GM19452 (cell line): ENCODE measurements around the gene IL3.
"Not testable (repeated sequence)": the region's sequence is repeated elsewhere in the genome, so short reads cannot be mapped to it uniquely, and the experiment has no call there.

Source experiments
- ATAC-seq: cut with Tn5 transposase; IDR thresholded peaks from one replicate; pipeline ENCODE4 v1.9.1; 2021; ENCODE audit not compliant: unreplicated experiment

Gene IL3

DNA sequence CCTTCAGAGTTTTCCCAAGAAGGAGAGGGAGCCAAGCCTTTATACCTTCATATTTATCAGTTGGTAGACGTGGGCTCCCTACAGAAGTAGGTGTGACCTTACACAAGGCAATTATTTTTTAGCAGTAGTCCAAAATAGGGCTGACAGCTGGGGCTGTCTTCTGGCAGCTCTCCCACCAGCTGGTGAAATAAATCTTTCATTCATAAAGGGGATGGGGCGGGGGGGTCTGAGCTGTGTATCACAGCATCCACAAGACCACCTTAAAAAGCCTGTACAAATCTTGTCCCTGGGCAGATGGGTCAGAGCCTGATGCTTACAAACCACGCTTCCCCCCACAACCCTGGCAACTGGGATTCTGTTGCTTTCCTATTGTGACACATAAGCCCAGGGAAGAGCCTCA lies 32.8 kb downstream of the IL3 start:
- no peak for ATAC-seq

DNA sequence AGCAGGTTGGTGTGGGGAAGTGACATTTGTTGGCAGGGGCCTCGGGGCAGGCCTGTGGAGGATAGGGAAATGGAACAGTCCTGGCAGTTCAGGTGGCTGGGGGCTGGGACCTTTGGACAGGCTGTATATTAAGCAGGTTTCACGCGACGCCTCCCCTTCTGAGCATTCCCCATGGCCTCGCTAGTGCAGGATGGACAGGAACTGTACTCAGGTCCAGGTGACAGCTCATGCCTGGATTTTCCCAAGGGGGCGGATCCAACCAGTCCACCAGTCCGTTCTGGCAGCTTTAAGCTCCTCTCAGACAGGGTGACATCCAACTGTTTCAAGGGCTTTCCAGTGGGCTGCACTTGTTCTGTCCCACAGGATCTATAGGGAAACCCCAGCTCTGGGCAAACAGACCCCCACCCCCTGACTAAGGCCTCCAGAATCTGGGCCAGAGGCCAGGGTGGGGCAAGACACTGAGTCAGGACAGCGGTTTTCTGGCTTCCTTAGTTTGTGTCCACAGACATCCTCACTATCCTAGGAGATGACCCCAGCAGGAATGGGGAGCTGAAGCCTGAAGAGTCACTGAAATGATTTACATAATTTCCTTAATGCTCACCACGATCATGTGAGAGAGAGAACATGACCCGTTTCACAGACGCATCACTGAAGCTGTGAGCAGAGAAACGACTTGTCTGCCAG lies 34.1 kb downstream of the IL3 start:
- no peak for ATAC-seq

DNA sequence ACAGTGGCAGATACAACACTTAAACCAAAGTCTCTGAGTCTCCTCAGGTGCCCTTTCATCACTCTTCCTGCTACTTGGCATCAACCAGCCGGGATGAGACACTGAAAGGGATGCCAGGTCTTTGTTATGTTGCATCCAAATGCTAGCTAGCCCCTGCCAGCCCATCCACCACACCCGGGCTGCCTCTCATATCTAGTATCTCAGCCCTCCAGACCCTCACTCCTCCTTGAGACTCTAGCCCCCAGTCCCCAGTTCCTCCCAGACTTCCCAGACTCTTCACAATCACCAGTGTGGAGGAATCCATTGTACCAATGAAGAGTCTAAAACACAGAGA lies 34.6 kb downstream of the IL3 start:
- no peak for ATAC-seq

DNA sequence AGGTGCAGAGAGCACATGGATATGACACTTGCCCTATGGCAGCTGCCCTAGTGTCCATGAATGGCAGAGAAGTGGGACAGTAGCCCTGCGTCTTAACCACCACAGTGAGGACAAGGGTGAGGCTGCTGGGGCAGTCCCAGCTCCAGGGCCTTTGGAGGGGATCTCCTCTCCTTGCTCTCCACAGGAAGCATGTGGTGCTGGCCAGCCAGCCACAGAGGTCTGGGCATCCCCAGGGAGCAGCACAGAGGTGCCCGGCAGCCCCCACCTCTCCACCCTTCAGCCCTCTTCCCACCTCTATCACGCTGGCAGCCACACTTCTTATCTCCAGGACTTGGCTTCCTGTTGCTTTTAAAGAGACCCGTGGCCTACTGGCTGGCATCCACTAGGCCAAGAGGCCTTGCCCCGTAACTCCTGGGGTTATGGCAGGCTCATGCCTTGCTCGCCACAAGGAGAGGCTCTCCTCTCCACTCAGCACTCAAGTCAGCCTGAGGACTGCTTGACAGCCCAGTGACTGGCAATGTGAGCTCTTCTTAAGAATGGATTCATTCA lies 35.0 kb downstream of the IL3 start:
- ATAC-seq, result no peak

DNA sequence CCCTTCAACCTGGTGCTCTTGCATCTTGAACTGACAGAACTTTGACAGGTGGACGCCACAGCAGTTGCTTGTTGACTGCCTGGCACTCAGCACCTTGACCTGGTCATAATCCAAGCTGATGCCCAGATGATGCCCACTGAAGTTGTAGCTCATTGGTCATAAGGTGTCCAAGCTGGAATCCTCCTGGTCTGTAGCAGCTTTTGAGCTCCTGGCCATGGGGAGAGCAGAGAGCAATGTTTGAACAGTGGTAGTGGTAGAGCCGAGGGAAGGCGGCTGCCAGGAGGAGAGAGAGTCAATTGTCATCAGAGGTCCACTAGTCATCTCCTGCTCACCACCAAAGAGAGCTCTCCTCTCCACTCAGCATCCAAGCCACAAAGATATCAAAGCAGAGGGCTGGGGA lies 36.4 kb downstream of the IL3 start:
- no peak for ATAC-seq

DNA sequence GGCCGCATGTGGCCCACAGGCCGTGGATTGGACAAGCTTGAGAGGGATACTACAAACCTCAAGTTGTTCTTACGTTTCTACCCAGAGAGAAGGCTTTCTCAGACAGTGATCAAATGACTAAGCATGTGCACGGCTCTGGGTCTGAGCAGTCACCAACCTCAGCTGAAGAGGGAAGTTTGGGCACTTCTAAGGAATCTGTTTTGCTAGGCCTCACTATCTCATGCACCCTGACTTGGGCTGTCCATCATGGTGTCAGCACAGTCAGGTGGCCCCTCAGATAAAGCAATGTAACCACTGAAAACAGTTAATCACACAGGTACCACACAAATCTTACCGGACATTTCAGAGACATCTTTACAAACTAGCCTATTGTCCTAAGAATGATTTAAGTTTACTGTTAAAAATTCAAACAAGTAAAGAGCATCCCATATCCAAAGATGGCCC lies 37.7 kb downstream of the IL3 start:
- ATAC-seq, result no peak

DNA sequence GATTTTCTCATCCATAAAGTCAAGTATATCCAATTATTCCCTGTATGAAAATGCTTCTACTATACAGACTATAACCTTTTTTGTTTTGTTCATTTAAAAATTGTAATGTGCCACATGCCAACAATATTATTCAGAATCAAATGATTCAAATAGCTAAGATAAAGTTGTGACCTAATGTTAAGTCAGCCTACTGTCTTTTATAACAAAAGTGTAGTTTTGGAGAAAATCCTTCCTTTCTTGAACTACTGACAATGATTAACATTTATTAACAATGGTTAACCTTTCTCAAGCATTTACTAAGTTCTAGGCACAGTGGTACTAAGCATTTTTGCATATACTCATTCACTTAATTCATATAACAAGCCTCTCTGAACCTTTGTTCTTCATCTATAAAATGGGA lies 38.2 kb downstream of the IL3 start:
- ATAC-seq, result no peak

DNA sequence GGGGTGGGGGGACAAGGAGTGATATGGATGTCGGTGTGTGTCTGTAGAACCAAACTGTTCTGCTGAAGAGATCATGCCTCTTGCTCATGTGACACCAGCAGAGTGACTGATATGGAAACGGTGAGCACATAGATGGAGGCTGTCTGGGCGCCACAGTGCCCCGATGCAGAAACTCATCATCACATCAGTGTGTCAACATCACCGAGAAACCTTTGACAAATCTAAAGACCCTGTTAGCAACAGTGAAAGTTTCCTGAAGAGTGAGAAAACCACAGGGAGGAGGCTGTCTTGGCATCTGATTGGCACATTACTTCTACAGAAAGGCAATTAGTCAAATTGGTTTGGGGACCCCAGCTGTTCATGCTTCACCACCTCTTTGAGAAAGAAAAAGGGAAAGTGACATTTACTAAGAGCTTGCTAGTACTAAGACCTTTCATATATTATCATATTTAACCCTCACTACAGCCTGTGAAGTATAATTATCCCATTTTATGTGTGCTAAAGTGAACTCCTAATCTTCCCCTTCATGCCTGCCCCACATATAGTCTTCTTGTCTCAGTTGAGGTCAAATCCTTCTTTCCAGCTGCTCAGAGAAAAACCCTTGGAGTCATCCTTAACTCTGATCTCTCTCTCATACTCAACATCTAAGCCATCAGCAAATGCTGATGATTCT lies 38.8 kb downstream of the IL3 start:
- ATAC-seq, result peak; percentile 49

DNA sequence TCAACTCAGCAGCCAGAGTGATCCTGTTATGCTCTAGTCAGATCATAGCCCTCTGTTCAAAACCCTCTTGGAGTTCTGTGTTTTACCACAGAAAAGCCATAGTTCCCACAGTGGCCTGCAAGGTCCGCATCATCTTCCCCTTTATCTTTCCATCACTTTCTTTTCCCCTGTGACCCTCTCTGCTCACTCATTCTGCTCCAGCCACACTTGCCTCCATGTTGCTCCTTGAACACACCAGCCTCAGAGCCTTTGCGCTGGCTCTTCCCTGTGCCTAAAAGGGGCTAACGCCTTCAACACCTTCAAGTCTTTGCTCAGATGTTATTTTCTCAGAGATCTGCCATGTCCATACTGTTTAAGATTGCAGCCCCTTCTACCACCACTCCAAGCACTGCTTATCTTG lies 39.5 kb downstream of the IL3 start:
- no peak for ATAC-seq

DNA sequence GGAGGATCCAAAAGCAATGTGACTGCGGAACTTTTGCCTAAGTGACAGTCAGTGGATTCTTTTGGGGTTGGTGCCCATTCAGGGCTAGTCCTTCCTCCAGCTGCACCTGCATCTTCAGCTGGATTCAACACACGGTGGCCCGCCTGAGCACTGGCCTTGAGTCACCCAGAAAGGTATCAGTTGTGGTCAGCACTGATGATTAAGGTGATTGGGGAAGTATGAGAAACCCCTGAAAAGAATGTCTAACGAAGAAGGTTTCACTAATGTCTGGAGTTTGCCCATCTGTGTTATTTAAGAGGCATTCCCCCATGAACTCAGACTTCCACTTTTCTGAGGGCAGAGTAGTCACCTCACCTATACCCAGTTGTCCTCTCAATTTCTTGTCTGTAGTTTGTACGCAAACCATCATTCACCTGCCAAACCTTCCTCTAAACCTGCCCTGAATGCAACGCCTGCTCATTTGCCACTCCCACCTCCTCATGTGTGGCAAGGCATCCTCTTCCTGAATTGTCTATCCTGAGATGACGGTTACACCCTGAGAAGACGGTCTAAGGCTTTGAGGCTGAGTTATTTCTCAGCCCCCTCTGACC lies 40.3 kb downstream of the IL3 start:
- peak; percentile 36 for ATAC-seq

DNA sequence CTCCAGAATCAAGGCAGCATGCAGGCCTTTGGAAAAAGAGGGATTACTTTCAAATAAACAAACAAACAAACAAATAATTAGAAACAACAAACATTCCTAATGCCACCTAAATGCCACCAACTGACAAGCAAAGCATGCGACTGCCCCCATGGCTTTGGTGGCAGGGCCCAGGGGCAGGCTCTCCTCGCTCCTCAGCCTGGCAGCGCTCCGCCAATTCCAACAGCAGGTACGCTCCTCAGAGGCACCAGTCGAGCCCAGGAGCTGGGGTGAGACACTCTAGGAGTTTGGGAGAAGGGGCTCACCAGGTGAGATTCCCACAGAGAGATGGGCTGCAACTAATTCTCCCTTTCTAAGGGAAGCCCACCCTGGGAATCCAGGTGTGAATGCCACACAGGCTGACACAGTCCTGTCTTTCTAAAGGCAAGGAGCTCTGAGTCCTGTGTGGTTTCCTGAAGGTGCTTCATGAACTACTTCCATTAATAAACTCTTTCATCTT lies 41.0 kb downstream of the IL3 start:
- ATAC-seq, result no peak

DNA sequence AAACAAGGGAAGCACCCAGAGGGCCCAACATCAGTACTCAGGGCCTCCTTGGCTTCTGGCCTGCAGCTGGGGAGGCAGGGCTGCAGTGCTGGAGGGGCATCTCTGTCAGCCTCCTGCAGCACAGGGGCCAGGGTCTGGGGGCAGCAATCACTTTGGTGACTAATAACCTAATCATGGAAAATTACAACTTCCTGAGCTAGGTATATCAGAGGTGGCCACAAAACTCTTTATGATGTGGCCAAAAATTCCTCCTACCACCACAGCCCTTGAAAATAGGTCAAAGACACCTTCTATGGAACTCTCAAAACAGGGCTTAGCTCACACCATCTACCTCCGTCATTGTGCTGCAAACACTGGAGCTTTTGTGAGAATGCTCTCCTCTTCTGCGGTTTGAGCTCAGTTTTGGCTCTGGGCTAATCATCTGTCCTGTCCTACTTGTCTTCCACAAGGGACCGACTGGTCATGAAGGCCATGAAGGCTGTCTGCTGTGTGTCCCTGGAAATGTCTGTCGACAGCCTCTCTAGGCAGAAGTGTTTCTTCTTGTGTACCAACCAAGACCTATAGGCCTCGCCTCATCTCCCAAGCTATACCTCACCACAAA lies 41.7 kb downstream of the IL3 start:
- ATAC-seq, result no peak

DNA sequence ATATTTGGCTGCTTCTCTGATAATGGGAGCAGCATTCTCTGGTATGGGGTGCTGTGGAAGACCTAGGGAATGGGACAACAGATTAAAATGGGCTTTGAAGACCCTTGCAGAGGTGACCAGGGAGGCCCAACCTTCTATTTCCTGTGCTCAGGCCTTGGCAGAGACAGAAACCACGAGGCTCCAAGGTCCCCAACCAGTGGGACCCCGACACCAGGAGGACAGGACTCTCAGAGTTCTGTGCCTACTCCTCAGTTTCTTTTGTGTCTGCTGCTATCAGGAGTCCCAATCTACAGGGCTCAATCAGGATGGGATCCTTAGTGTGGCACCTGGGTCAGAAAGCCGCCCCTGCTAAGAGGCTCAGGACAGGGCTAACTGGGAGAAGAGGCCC lies 42.5 kb downstream of the IL3 start:
- ATAC-seq, result no peak

DNA sequence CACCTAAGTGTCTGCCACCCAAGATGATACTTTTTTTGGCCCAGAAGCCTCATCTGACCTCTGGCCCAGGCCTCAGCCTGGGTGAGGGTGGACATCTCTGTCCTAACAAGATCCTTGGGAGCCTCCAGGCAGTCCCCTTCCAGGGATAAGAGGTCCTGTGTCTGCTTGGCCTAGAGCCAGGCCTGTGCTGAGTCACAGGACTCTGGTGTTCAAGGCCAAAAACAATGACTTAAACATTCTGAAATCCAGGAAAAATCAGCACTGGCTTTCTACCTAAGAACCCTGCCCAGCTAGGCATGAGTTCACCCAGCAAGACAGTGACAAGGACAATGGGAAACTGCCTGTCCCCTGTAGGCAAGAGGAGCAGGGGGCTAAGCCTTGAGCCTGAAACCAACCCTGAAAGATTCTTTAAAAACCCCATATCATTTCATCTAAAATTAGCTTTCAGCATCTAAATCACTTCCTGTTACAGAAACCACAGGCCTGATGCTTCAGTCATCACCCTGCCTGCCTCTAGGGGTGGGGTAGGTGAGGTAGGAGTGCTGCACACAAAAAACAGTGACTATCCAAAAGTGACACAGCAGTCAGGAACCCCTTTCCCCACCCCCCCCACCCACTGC lies 43.0 kb downstream of the IL3 start:
- ATAC-seq, result peak; percentile 62

DNA sequence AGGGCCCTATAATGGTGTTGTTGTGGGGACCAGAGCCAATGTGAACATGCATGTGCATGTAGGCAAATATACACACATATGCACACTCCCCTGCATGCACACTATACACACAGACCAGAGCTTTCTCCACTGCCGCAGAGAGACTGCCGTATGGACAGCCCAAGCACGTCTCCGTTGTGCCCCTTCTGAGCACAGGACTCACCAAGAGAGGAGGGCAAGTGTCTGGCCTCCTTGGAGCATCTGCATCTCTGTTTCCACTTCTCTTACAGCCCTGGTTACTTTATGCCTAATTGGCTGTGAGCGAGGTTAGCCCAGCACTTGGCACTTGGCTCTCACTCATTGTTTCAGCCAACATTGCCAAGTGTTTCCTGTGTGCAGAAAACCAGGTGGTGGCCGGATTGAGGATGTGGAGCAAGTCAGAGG lies 43.5 kb downstream of the IL3 start:
- ATAC-seq, result peak; percentile 14

DNA sequence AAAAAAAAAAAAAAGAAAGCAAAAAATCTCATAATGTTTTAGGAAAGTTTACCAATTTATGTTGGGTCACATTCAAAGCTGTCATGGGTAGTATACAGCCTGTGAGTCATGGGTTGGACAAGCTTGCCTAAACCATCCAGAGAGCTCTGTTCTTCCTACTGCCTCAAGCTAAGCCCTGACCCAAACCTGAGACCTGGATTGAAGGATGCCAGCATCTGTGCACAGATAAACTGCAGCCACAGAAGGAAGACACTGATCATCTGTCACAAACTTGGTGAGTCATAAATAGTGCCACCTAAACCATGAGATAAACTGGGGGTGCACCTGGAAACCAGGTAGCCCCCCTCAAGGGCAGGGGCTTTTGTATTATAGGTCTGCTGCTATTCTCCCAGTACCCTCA lies 44.1 kb downstream of the IL3 start:
- no peak for ATAC-seq

DNA sequence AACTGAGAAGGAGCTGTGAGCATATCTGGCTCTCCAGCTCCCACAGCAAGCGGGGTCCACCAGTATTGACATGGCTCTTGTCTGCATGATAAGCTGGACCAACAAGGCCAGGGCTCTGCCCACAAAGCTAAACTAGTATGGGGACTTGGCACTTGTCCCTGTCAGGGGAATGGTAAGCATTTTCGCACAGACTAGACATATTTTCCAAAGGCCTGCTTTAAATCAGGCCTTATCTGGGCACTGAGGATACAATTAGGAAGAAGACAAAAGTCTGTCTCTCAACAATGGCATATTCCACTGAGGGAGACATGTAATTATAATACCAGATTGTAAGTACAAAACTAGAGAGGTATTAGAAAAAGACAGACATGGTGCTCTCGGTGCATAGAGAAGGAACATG lies 45.2 kb downstream of the IL3 start:
- ATAC-seq, result no peak

DNA sequence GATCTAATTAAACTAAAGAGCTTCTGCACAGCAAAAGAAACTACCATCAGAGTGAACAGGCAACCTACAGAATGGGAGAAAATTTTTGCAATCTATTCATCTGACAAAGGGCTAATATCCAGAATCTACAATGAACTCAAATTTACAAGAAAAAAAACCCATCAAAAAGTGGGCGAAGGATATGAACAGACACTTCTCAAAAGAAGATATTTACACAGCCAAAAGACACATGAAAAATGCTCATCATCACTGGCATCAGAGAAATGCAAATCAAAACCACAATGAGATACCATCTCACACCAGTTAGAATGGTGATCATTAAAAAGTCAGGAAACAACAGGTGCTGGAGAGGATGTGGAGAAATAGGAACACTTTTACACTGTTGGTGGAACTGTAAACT lies 48.0 kb downstream of the IL3 start:
- ATAC-seq, result not testable (repeated sequence)

DNA sequence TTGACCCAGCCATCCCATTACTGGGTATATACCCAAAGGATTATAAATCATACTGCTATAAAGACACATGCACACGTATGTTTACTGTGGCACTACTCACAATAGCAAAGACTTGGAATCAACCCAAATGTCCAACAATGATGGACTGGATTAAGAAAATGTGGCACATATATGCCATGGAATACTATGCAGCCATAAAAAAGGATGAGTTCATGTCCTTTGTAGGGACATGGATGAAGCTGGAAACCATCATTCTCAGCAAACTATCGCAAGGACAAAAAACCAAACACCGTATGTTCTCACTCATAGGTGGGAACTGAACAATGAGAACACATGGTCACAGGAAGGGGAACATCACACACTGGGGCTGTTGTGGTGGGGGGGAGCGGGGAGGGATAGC lies 48.5 kb downstream of the IL3 start:
- ATAC-seq, result not testable (repeated sequence)

DNA sequence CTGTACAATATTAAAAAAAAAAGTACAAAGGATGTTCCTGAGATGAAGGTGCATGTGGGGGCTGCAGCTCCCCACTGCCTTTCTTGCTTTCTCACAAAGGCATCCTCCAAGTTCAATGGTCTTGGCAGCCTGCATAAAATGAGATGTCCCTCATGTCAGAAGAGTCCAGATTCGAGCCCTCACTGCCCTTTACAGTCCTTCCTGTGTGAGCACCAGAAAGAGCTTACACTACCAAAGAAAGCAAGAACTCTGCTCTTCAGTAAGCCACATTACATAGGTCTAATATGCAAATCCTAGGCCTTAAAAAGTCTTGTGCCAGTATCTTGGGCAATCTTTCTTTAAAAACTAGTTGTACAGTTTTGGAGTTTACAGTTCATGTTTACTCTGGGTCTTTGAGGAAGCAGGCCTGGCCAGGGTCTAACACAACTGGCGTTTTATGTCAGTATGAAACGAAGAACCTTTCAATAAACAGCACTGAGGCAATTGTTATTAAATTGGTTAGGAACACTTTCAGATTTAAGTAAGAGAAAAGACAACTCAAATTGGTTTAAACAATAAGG lies 49.1 kb downstream of the IL3 start:
- no peak for ATAC-seq

DNA sequence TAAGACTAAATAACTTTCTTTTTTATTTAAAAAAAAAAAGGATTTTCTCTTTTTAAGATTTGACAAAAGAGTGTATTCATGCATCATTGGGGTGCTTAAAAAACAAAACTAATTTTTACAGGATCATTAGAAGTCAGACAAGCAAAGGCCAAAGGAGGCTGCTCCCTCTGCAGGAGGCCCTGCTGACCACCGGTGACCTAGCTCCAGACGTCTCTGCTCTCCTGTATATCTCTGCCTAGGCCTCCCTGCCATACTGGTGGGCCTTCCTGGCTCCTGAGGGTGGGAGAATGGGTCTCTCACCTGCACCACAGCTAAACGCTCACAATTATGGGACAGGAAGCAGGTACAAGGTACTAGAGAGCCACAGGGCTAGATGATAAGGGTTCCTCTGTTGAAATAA lies 49.7 kb downstream of the IL3 start:
- no peak for ATAC-seq
